Type B pancreatic cell (in vitro differentiated cells): ENCODE measurements around the gene MITD1. TPM values are rescaled to one million over a fixed set of nuclear protein-coding genes. Genes with fewer than 3 reads are reported as not detected.

ENCODE experiments used
- DNase-seq: peaks from one replicate; pipeline ENCODE4 v3.0.0; 2021; ENCODE audit warnings: mixed read lengths; ENCODE audit not compliant: unreplicated experiment; ENCODE audit errors: extremely low spot score
- H3K27ac Mint-ChIP-seq: 2 replicates; pipeline ENCODE4 v1.8.0; 2021; ENCODE audit warnings: mild to moderate bottlenecking, mixed read lengths
- H3K27me3 Mint-ChIP-seq: 2 replicates; pipeline ENCODE4 v1.8.0; 2021; ENCODE audit warnings: mixed read lengths
- H3K36me3 Mint-ChIP-seq: 2 replicates; pipeline ENCODE4 v1.8.0; 2021; ENCODE audit warnings: mixed read lengths
- H3K4me1 Mint-ChIP-seq: one replicate; pipeline ENCODE4 v1.8.0; 2021; ENCODE audit warnings: mixed read lengths; ENCODE audit not compliant: unreplicated experiment
- H3K4me3 Mint-ChIP-seq: 2 replicates; pipeline ENCODE4 v1.8.0; 2021; ENCODE audit warnings: mild to moderate bottlenecking, mixed read lengths
- H3K9me3 Mint-ChIP-seq: 2 replicates; pipeline ENCODE4 v1.8.0; 2021; ENCODE audit warnings: mixed read lengths
- CTCF ChIP-seq: fragments of 200-600 bp; sonication (generic); conservative IDR thresholded peaks from 2 replicates; pipeline ENCODE4 v1.5.0; 2021; ENCODE audit warnings: antibody characterized with exemption, mild to moderate bottlenecking
- total RNA-seq: library from RNA; stranded (reverse); gene quantifications from 2 replicates; pipeline ENCODE4 v1.2.1, GENCODE V29; 2021; ENCODE audit warnings: low replicate concordance

The MITD1 gene
- total RNA-seq, 1 donor from 2014 or later, result 30.0 TPM

- H3K4me3 Mint-ChIP-seq, result no peak overlapping the region
- H3K9me3 Mint-ChIP-seq, result no peaks in the 10 kb centered on the region
- no peak for DNase-seq
- H3K36me3 Mint-ChIP-seq, result peaks cover 5% of the 10 kb centered on the region
- H3K4me1 Mint-ChIP-seq, result no peaks in the 10 kb centered on the region
- H3K27ac Mint-ChIP-seq, result no peak overlapping the region
- TF ChIP-seq CTCF, result no peak
- no peaks in the 10 kb centered on the region for H3K27me3 Mint-ChIP-seq
Measured at GRCh38 chr2:99166218-99166617, 14.6 kb downstream of the MITD1 start.

GRCh38 chr2:99159594-99159993, 21.3 kb downstream of the MITD1 start:
- no peak for TF ChIP-seq CTCF
- Mint-ChIP-seq H3K4me3 (no peak overlapping the region), H3K9me3 (no peaks in the 10 kb centered on the region), H3K4me1 (peaks cover 16% of the 10 kb centered on the region), H3K27ac (no peak overlapping the region), H3K36me3 (peaks cover 12% of the 10 kb centered on the region), H3K27me3 (no peaks in the 10 kb centered on the region)
- DNase-seq, result no peak

- Mint-ChIP-seq H3K4me1 (peaks cover 18% of the 10 kb centered on the region), H3K27me3 (no peaks in the 10 kb centered on the region), H3K27ac (no peak overlapping the region), H3K36me3 (peaks cover 12% of the 10 kb centered on the region), H3K9me3 (no peaks in the 10 kb centered on the region), H3K4me3 (no peak overlapping the region)
- TF ChIP-seq CTCF, result no peak
- DNase-seq, result no peak
Measured at GRCh38 chr2:99158599-99158998, 22.3 kb downstream of the MITD1 start.

- no peaks in the 10 kb centered on the region for H3K9me3 Mint-ChIP-seq
- H3K36me3 Mint-ChIP-seq, result peaks cover 12% of the 10 kb centered on the region
- no peak overlapping the region for H3K27ac Mint-ChIP-seq
- TF ChIP-seq CTCF, result no peak
- DNase-seq, result no peak
- peak overlapping the region; percentile 53 for H3K4me3 Mint-ChIP-seq
- H3K4me1 Mint-ChIP-seq, result peaks cover 18% of the 10 kb centered on the region
- no peaks in the 10 kb centered on the region for H3K27me3 Mint-ChIP-seq
Measured at GRCh38 chr2:99156891-99157290, 24.0 kb downstream of the MITD1 start.

- no peaks in the 10 kb centered on the region for H3K9me3 Mint-ChIP-seq
- no peaks in the 10 kb centered on the region for H3K27me3 Mint-ChIP-seq
- H3K27ac Mint-ChIP-seq, result no peak within 1 kb of the TSS
- H3K36me3 Mint-ChIP-seq, result peaks cover 12% of the 10 kb centered on the region
- TF ChIP-seq CTCF, result peak; percentile 49
- H3K4me3 Mint-ChIP-seq, result no peak within 1 kb of the TSS
- DNase-seq, result peak; percentile 89
- peaks cover 18% of the 10 kb centered on the region for H3K4me1 Mint-ChIP-seq
Measured at GRCh38 chr2:99154643-99155536, 26.0 kb downstream of the MITD1 start, which contains the start of the genes LIPT1 and TSGA10. LIPT1 (plus strand) TSS chr2:99154967; CDS start chr2:99161958, 6,991 bp downstream. TSGA10 (minus strand) TSS chr2:99154942; CDS start chr2:99109439, 45,503 bp downstream.
